Left lobe of liver (tissue), 1 donor: ENCODE measurements around the gene GPBP1. TPM values are rescaled to one million over a fixed set of nuclear protein-coding genes. Genes with fewer than 3 reads are reported as not detected.

Experiments
- total RNA-seq: library from RNA; stranded (reverse); gene quantifications from one replicate; pipeline ENCODE4 v1.2.1, GENCODE V29; 2021
- donor health status: DM: no; HTN: yes; CAD: no.

Gene GPBP1
- total RNA-seq, 1 donor from 2014 or later: 20.5 TPM

Other genes with a start within 250 kb of the GPBP1 start
- 8.9 TPM for gene MIER3, start 221.9 kb upstream of the GPBP1 start, total RNA-seq